Trophoblast cell (in vitro differentiated cells and primary cell): ENCODE data around the gene FOXR1.
"Not testable (repeated sequence)": the region's sequence is repeated elsewhere in the genome, so short reads cannot be mapped to it uniquely, and the experiment has no call there.

Source experiments
- DNase-seq, 2 donors: peaks; one replicate each; pipeline ENCODE4 v3.0.0-alpha.2; 2016
- H2AFZ ChIP-seq: 2 replicates; pipeline ENCODE4 v1.6.1; 2013; ENCODE audit warnings: low read length, moderate library complexity, mild to moderate bottlenecking; ENCODE audit not compliant: insufficient read depth, poor library complexity
- H2AK5ac ChIP-seq: 2 replicates; pipeline ENCODE4 v1.6.1; 2013; ENCODE audit warnings: mild to moderate bottlenecking, low read length
- H2BK120ac ChIP-seq: 2 replicates; pipeline ENCODE4 v1.6.1; 2013; ENCODE audit warnings: low read length, mild to moderate bottlenecking, moderate library complexity; ENCODE audit not compliant: insufficient read depth, poor library complexity
- H2BK12ac ChIP-seq: 2 replicates; pipeline ENCODE4 v1.6.1; 2013; ENCODE audit warnings: mild to moderate bottlenecking, low read length, moderate library complexity
- H2BK5ac ChIP-seq: 2 replicates; pipeline ENCODE4 v1.6.1; 2013; ENCODE audit warnings: low read length, low read depth, moderate library complexity, mild to moderate bottlenecking; ENCODE audit not compliant: poor library complexity
- H3K14ac ChIP-seq: 2 replicates; pipeline ENCODE4 v1.6.1; 2013; ENCODE audit warnings: mild to moderate bottlenecking, low read length
- H3K18ac ChIP-seq: 2 replicates; pipeline ENCODE4 v1.6.1; 2013; ENCODE audit warnings: mild to moderate bottlenecking, low read length
- H3K23ac ChIP-seq: 2 replicates; pipeline ENCODE4 v1.6.1; 2013; ENCODE audit warnings: low read length
- H3K27ac ChIP-seq: 2 replicates; pipeline ENCODE4 v1.5.1; 2013; ENCODE audit warnings: low read depth, mild to moderate bottlenecking, inconsistent platforms, low read length, moderate library complexity
- H3K27me3 ChIP-seq: 2 replicates; pipeline ENCODE4 v1.6.1; 2013; ENCODE audit warnings: inconsistent platforms, mild to moderate bottlenecking, low read length, moderate library complexity; ENCODE audit not compliant: insufficient read depth
- H3K36me3 ChIP-seq, 2 experiments: 1 replicate in 1 of 2; 2 replicates in 1 of 2; pipeline ENCODE4 v1.6.1; 2013; ENCODE audit warnings: low read length in 2 of 2, mild to moderate bottlenecking in 2 of 2, moderate library complexity in 1 of 2; ENCODE audit not compliant: insufficient read depth in 2 of 2, control insufficient read depth in 1 of 2
- H3K4ac ChIP-seq: 2 replicates; pipeline ENCODE4 v1.6.1; 2013; ENCODE audit warnings: low read depth, mild to moderate bottlenecking, low read length, moderate library complexity
- H3K4me1 ChIP-seq, 2 experiments: 1 replicate in 1 of 2; 2 replicates in 1 of 2; pipeline ENCODE4 v1.6.1; 2013; ENCODE audit warnings: low read length in 2 of 2, mild to moderate bottlenecking in 2 of 2, moderate library complexity in 1 of 2; ENCODE audit not compliant: insufficient read depth in 2 of 2, control insufficient read depth in 1 of 2
- H3K4me2 ChIP-seq: 2 replicates; pipeline ENCODE4 v1.6.1; 2013; ENCODE audit warnings: inconsistent platforms, mild to moderate bottlenecking, low read length, moderate library complexity
- H3K4me3 ChIP-seq: 2 replicates; pipeline ENCODE4 v1.5.1; 2013; ENCODE audit warnings: mild to moderate bottlenecking, low read depth, low read length, inconsistent platforms
- H3K79me1 ChIP-seq: one replicate; pipeline ENCODE4 v1.6.1; 2013; ENCODE audit warnings: low read length
- H3K79me2 ChIP-seq: 2 replicates; pipeline ENCODE4 v1.6.1; 2013; ENCODE audit warnings: low read length, mild to moderate bottlenecking; ENCODE audit not compliant: control insufficient read depth, insufficient read depth, poor library complexity
- H3K9ac ChIP-seq: 2 replicates; pipeline ENCODE4 v1.6.1; 2013; ENCODE audit warnings: mild to moderate bottlenecking, low read length
- H3K9me3 ChIP-seq: 2 replicates; pipeline ENCODE4 v1.6.1; 2013; ENCODE audit warnings: low read depth, mild to moderate bottlenecking, control low read depth, inconsistent platforms, low read length; ENCODE audit not compliant: insufficient read depth
- H4K12ac ChIP-seq: 2 replicates; pipeline ENCODE4 v1.6.1; 2013; ENCODE audit warnings: low read depth, mild to moderate bottlenecking, low read length, moderate library complexity
- H4K8ac ChIP-seq: 2 replicates; pipeline ENCODE4 v1.6.1; 2013; ENCODE audit warnings: low read depth, mild to moderate bottlenecking, low read length, moderate library complexity
- H4K91ac ChIP-seq: one replicate; pipeline ENCODE4 v1.6.1; 2013; ENCODE audit warnings: low read depth, mild to moderate bottlenecking, low read length, moderate library complexity
- WGBS: extraction: QIAGEN DNeasy Blood & Tissue Kit; methylation state at CpG from one replicate; pipeline ENCODE4 v1.1.7; 2013; ENCODE audit warnings: missing lambda C conversion rate; ENCODE audit not compliant: insufficient read length, insufficient coverage; ENCODE audit errors: extremely low coverage; 5-methylcytosine and 5-hydroxymethylcytosine counted together

FOXR1 gene

GRCh38 chr11:118988280-118988679 is 16.7 kb downstream of the FOXR1 start:
- Histone ChIP-seq H3K79me1 (peaks cover 3% of the 10 kb centered on the region), H4K12ac (no peak overlapping the region), H3K9ac (no peak overlapping the region), H3K4ac (no peak overlapping the region), H3K36me3 (peaks cover 2% of the 10 kb centered on the region in 2 experiments), H2BK12ac (peak overlapping the region; percentile 34), H3K18ac (no peak overlapping the region), H3K23ac (no peak overlapping the region), H4K8ac (no peak overlapping the region), H4K91ac (peak overlapping the region; percentile 68), H3K4me1 (peaks cover 0 to 2% of the 10 kb centered on the region in 2 experiments), H2BK120ac (peak overlapping the region; percentile 67), H2BK5ac (no peak overlapping the region), H3K9me3 (no peaks in the 10 kb centered on the region), H3K79me2 (no peaks in the 10 kb centered on the region), H3K14ac (no peak overlapping the region), H3K27me3 (no peaks in the 10 kb centered on the region), H3K4me3 (no peak overlapping the region), H2AFZ (no peak overlapping the region), H3K27ac (peak overlapping the region; percentile 0), H2AK5ac (no peak overlapping the region), H3K4me2 (no peak overlapping the region)
- peak; percentile 55 to 71 for DNase-seq
- no CpG with 5 or more reads among the region's 5 CpGs for WGBS

- not testable (repeated sequence) for H2BK5ac ChIP-seq, H3K14ac ChIP-seq, H3K27ac ChIP-seq, H3K4ac ChIP-seq, H3K9ac ChIP-seq, H4K12ac ChIP-seq, H2BK12ac ChIP-seq, H2AK5ac ChIP-seq, H3K79me1 ChIP-seq, H3K23ac ChIP-seq, H3K27me3 ChIP-seq, H3K36me3 ChIP-seq, H3K9me3 ChIP-seq, H2BK120ac ChIP-seq, H4K8ac ChIP-seq, H3K4me1 ChIP-seq, H4K91ac ChIP-seq, H3K4me2 ChIP-seq, DNase-seq, H3K79me2 ChIP-seq, H3K4me3 ChIP-seq, H2AFZ ChIP-seq, H3K18ac ChIP-seq
- no CpG with 5 or more reads among the region's 44 CpGs for WGBS
These were observed 20.0 kb downstream of the FOXR1 start for GRCh38 chr11:118991486-118992038.

GRCh38 chr11:118996926-118997626 is 25.5 kb downstream of the FOXR1 start:
- no peak overlapping the region for H3K27ac ChIP-seq
- peak overlapping the region; percentile 25 for H3K4ac ChIP-seq
- peaks cover 8 to 15% of the 10 kb centered on the region in 2 experiments for H3K36me3 ChIP-seq
- peak overlapping the region; percentile 71 for H2AFZ ChIP-seq
- no peak overlapping the region for H2BK5ac ChIP-seq
- H3K4me2 ChIP-seq, result peak overlapping the region; percentile 72
- peaks cover 12% of the 10 kb centered on the region for H3K79me2 ChIP-seq
- H3K9ac ChIP-seq, result peak overlapping the region; percentile 33
- no peak overlapping the region for H2BK120ac ChIP-seq
- peaks cover 13% of the 10 kb centered on the region for H3K79me1 ChIP-seq
- H3K4me1 ChIP-seq, result peaks cover 4 to 9% of the 10 kb centered on the region in 2 experiments
- no peak overlapping the region for H3K23ac ChIP-seq
- H2BK12ac ChIP-seq, result no peak overlapping the region
- H4K91ac ChIP-seq, result peak overlapping the region; percentile 61
- peak overlapping the region; percentile 37 for H4K12ac ChIP-seq
- H3K18ac ChIP-seq, result peak overlapping the region; percentile 50
- H3K27me3 ChIP-seq, result no peaks in the 10 kb centered on the region
- WGBS, result no CpG with 5 or more reads among the region's 22 CpGs
- peak in 1 of 2 donors; percentile 28 for DNase-seq
- no peak overlapping the region for H2AK5ac ChIP-seq
- H3K9me3 ChIP-seq, result no peaks in the 10 kb centered on the region
- H3K4me3 ChIP-seq, result peak overlapping the region; percentile 78
- peak overlapping the region; percentile 10 for H3K14ac ChIP-seq
- peak overlapping the region; percentile 51 for H4K8ac ChIP-seq

- Histone ChIP-seq H2AFZ (peak within 1 kb of the TSS; percentile 77), H3K4me3 (peak within 1 kb of the TSS; percentile 98), H3K4me2 (peak within 1 kb of the TSS; percentile 72), H3K9me3 (no peaks in the 10 kb centered on the region), H3K27me3 (no peaks in the 10 kb centered on the region), H4K91ac (peak within 1 kb of the TSS; percentile 80), H3K23ac (no peak within 1 kb of the TSS), H2BK120ac (peak within 1 kb of the TSS; percentile 77), H3K27ac (peak within 1 kb of the TSS; percentile 91), H3K4me1 (peaks cover 4 to 9% of the 10 kb centered on the region in 2 experiments), H3K79me2 (peaks cover 12% of the 10 kb centered on the region), H4K12ac (peak within 1 kb of the TSS; percentile 69), H2BK12ac (peak within 1 kb of the TSS; percentile 27), H3K36me3 (peaks cover 13 to 20% of the 10 kb centered on the region in 2 experiments), H3K79me1 (peaks cover 13% of the 10 kb centered on the region), H4K8ac (peak within 1 kb of the TSS; percentile 89), H3K4ac (peak within 1 kb of the TSS; percentile 78), H2AK5ac (peak within 1 kb of the TSS; percentile 57), H3K9ac (peak within 1 kb of the TSS; percentile 42), H3K14ac (peak within 1 kb of the TSS; percentile 77), H2BK5ac (peak within 1 kb of the TSS; percentile 87), H3K18ac (peak within 1 kb of the TSS; percentile 83)
- no CpG with 5 or more reads among the region's 54 CpGs for WGBS
- peak; percentile 94 to 96 for DNase-seq
These were observed 26.2 kb downstream of the FOXR1 start, which contains the start of gene CENATAC for GRCh38 chr11:118997627-118998387. CENATAC (plus strand) TSS chr11:118998138; CDS start chr11:118998198, 60 bp downstream.
